Endothelial cell of umbilical vein (primary cell): ENCODE results near the gene OR6Q1.

Experiments
- CTCF ChIP-seq, 2 donors: IDR thresholded peaks; 1 replicate in 1 of 2; 2 replicates in 1 of 2; pipeline ENCODE4 v1.5.1; 2011; ENCODE audit warnings: low read length in 2 of 2, mild to moderate bottlenecking in 2 of 2, moderate library complexity in 2 of 2, control low read depth in 1 of 2, inconsistent platforms in 1 of 2, low read depth in 1 of 2; ENCODE audit not compliant: insufficient read depth in 1 of 2; ENCODE audit errors: extremely low read depth in 1 of 2
- EZH2 ChIP-seq: IDR thresholded peaks from 2 replicates; pipeline ENCODE4 v1.6.1; 2012; ENCODE audit warnings: borderline replicate concordance, low read depth, mild to moderate bottlenecking, moderate library complexity, low read length, inconsistent platforms; ENCODE audit not compliant: severe bottlenecking
- POLR2AphosphoS5 ChIP-seq: IDR thresholded peaks from 2 replicates; pipeline ENCODE4 v1.6.1; 2012; ENCODE audit warnings: low read depth, mild to moderate bottlenecking, control low read depth, low read length, moderate library complexity; ENCODE audit not compliant: insufficient read depth

DNA sequence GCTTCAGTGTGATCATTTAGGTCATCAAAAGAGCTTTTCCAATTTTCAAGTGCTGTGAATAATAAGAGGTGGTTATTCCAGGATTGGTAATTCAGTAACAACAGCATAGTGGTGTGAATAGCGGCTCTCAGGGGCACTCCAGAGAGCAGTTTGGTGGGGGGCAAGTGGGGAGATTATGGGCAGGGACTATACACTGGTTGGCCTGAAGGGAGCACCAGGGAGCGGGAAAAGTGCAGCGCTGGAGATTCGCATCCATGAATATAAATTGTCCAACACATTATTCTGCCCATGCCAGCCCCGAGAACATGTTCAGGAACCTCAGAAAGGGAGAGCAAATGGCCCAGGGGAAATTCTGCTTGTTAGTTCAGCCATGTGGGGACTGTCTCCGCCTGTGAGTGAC is 37.9 kb downstream of the OR6Q1 start:
- TF ChIP-seq POLR2AphosphoS5 = no peak
- TF ChIP-seq EZH2 = no peak
- peak in 1 of 2 donors; percentile 20 for TF ChIP-seq CTCF (IDR thresholded peaks at IDR 0.05; ENCODE audit: extremely low read depth in 1 of 2, insufficient read depth in 1 of 2, low read depth in 1 of 2, low read length in 2 of 2)
